T-helper 1 cell treated with Interleukin-12 subunit alpha and Interleukin-12 subunit beta and Interleukin-4 antibody, amounts not matched to agents 30 ng/mL and 1 ng/mL, for 36 hours (primary cell): ENCODE measurements around the gene WDR35. TPM values are rescaled to one million over a fixed set of nuclear protein-coding genes. Genes with fewer than 3 reads are reported as not detected.

ENCODE experiments used
- intact Hi-C: fragments of 100-400 bp; cut with micrococcal nuclease; formaldehyde crosslinking; loops from one replicate; pipeline ENCODE4 v1.15.1; 2024
- total RNA-seq: library from RNA; stranded (reverse); gene quantifications from 2 replicates; pipeline ENCODE4 v1.2.3, GENCODE V29; 2022

Gene WDR35
- total RNA-seq, 1 donor from 2014 or later: 5.1 TPM

- intact Hi-C loops: no loop called here
Observed at GRCh38 chr2:19873014-19873413, 116.9 kb downstream of the WDR35 start.

GRCh38 chr2:19872302-19872701 is 117.6 kb downstream of the WDR35 start:
- intact Hi-C loops: no loop called here

- intact Hi-C loops: no loop called here
Observed at GRCh38 chr2:19871836-19872235, 118.1 kb downstream of the WDR35 start.

GRCh38 chr2:19870792-19871191 is 119.1 kb downstream of the WDR35 start:
- intact Hi-C loops: no loop called here

DNA sequence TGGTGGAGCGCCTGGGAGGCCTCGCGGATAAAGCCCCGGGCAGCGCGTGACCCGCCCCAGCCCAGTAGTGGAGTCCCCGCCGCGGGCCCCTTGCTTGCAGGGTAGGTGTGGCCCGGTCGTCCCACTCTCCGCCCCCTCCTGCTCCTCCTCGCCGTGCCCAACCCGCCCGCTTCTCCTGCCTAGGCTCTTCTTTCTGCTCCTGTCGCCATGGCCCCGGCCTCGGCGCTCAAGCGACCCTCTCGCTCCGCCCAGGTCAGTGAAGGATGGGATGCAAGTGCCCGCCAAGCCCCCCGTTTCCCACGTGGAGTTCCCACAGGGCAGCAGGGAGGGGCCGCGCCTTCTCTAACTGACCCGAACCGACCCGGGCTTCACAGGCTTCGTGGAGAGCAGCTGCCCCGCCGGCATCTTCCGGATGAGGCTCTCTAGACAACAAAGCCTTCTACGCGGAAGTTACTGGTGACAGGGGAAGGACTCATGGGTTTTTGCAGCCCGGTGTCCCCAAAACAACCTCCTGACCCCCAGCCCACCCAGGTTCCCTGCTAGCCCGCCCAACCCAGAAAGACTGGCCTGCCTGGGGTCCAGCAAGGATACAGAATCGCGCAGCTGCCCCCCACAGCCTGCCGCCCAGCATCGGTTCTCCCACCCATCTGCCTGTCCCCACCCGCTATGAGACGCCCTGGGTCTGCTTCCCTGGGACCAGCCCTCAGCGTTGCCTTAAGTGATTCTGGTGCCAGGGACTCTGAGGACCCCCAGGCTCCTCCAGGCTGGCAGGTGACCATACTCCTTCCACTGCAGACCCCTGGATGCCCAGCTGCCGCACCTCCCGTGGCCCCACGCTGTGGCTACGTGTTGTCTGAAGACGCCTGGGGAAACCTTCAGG is 121.0 kb downstream of the WDR35 start:
- intact Hi-C loops: loop anchor here (1.0 to 2.0 kb wide), 6 partner anchors 24 to 1309 kb away; partner anchors contain the start of genes LAPTM4A and RDH14

GRCh38 chr2:19868224-19868623 is 121.7 kb downstream of the WDR35 start:
- intact Hi-C loops: loop anchor here (1.0 to 2.0 kb wide), 4 partner anchors 25 to 519 kb away; no protein-coding TSS in a partner anchor

DNA sequence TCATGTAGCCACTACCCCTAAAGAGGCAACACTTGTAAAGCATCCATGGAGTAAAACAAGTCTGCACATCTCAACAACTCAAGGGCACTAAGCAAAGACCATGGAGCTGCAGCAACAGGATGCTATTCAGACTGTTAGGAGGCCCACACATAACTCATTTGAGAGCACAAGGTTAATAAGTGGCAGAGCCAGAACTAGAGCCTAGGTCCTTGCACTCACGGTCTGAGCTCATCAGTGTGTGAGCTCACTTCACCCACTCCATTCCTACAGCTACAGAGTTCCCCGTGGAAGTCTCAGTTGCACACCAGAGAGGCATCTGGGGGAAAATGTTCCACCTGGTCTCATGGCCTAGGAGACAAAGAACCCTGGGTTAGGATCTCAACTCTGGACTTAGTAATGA is 123.1 kb downstream of the WDR35 start:
- intact Hi-C loops: no loop called here

- intact Hi-C loops: no loop called here
Observed at GRCh38 chr2:19865151-19865550, 124.8 kb downstream of the WDR35 start.

DNA sequence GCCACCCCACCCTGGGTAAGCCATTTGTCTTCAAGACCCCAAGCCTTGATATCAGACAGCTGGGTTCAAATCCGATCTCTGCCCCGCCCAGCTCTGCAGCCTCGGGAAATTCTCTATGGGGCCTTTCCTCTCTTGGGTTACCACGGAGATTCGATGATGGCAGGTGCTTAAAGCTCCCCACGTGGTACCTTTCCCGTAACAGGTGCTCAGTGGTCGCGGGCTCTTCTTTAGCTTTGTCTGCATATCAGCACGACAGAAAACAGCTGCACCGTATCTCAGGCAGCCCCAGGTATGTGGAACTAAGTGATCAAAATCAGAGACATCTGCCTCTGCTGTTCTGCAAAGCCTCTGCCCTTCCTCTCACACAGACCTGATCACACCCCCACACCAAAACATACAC is 125.5 kb downstream of the WDR35 start:
- intact Hi-C loops: no loop called here

DNA sequence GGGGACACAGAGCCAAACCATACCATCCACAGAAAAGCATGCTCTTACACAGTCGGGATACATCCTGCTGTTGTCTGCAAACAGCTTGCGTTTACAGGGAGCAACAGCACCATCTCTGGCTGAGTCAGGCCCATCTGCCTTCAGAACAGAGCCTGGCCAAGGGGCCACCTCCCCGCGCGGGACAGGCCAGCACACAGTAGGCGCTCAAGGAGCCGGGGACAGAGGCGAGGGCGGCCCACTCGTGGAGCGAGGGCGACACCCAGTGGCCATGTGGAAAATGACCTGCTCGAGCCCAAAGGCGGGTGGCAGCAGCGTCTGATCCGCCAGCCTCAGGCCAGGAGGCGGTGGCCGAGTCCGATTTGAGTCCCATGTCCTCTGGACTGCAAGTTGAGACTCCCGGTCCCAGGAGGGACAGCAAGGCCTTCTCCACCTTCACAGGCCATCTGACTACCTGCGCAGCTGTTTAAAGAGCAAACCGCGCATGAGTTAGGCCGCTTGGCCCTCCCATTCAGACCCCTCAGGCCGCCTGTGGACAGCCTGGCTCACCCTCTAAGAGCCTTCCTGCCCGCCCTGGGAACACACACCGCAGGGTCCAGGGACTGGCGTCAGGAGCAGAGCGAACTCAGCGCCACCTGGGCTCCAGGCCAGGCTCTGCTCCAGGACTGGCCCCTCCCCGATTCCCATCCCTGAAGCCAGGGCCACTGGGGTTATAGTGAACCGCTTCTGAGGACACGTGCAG is 126.4 kb downstream of the WDR35 start:
- intact Hi-C loops: loop anchor here (1.0 to 2.0 kb wide), 7 partner anchors 501 to 1476 kb away; no protein-coding TSS in a partner anchor

DNA sequence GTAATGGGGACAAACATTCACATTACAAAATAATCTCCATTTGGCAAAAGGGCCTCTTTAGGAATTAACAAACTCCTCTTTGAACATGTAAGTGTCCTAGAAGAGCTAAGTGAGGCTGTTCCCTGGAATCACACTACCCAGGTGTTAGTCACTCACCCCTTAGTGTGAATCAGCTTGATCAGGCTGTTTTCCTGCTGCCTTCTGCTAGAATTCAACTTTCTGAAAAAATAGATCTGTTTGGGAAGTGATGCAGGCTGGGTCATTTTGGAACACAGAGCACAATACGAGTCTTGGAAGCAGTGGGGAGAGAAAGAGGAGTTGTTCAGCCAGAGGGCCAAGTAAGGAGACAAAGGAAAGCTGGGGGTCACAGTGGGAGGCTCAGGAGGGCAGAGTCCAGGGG is 128.1 kb downstream of the WDR35 start:
- intact Hi-C loops: loop anchor here (2.0 kb wide), 1 partner anchor 499 kb away; no protein-coding TSS in a partner anchor

Other genes starting within 250 kb of the WDR35 start
- 14.7 and 17.7 TPM in 2 replicates for gene TTC32, start 88.1 kb downstream of the WDR35 start, total RNA-seq
- gene MATN3, start 22.6 kb upstream of the WDR35 start, total RNA-seq: not detected in 2 replicates
- 30.3 and 31.9 TPM in 2 replicates for gene LAPTM4A, start 61.5 kb upstream of the WDR35 start, total RNA-seq
- 0.22 TPM in 1 of 2 replicates, not detected in the other for gene SDC1, start 235.0 kb upstream of the WDR35 start, total RNA-seq